Fibroblast of pulmonary artery (primary cell): ENCODE measurements around the gene PHLDB2.

Experiments
- DNase-seq: peaks from one replicate; pipeline ENCODE4 v3.0.0-alpha.2; 2010; ENCODE audit warnings: low read depth
- H3K4me3 ChIP-seq: replicated peaks from 2 replicates; pipeline ENCODE4 v1.5.1; 2011; ENCODE audit warnings: low read depth, mild to moderate bottlenecking, control low read depth, low read length, moderate library complexity
- TF ChIP-seq, protein P1 (sequence below): IDR thresholded peaks from 2 replicates; pipeline ENCODE4 v1.5.1; 2011; ENCODE audit warnings: mild to moderate bottlenecking, control low read depth, low read length, inconsistent platforms; ENCODE audit errors: missing control alignments

PHLDB2 gene

GRCh38 chr3:111819927-111820326 lies 39.1 kb upstream of the PHLDB2 start:
- TF ChIP-seq, protein P1, sequence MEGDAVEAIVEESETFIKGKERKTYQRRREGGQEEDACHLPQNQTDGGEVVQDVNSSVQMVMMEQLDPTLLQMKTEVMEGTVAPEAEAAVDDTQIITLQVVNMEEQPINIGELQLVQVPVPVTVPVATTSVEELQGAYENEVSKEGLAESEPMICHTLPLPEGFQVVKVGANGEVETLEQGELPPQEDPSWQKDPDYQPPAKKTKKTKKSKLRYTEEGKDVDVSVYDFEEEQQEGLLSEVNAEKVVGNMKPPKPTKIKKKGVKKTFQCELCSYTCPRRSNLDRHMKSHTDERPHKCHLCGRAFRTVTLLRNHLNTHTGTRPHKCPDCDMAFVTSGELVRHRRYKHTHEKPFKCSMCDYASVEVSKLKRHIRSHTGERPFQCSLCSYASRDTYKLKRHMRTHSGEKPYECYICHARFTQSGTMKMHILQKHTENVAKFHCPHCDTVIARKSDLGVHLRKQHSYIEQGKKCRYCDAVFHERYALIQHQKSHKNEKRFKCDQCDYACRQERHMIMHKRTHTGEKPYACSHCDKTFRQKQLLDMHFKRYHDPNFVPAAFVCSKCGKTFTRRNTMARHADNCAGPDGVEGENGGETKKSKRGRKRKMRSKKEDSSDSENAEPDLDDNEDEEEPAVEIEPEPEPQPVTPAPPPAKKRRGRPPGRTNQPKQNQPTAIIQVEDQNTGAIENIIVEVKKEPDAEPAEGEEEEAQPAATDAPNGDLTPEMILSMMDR, result no peak
- no peak for DNase-seq
- H3K4me3 ChIP-seq, result no peak overlapping the region

GRCh38 chr3:111820651-111821050 lies 38.4 kb upstream of the PHLDB2 start:
- TF ChIP-seq, protein P1, result no peak
- DNase-seq, result no peak
- no peak overlapping the region for H3K4me3 ChIP-seq

DNA sequence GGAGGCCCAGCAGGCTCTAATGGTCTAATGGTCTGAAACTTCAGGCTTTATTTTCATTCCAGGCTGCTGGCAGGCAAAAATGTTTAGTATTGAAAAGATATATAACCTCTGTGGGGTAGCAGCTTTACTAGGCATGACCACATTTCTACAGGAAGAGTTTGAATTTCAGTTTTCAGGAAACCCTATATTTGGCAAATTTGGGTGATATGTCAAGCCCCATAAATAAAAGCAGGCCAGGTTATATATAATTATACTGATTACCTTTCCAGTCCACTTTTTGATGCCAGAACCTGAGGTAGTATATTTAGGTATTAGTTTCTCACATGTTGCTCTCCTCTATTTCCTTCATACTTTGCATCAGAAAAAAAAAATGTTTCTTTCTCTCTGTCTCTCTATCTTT lies 37.2 kb upstream of the PHLDB2 start:
- DNase-seq, result no peak
- H3K4me3 ChIP-seq, result no peak overlapping the region
- TF ChIP-seq, protein P1, result no peak

GRCh38 chr3:111822804-111823203 lies 36.3 kb upstream of the PHLDB2 start:
- H3K4me3 ChIP-seq, result no peak overlapping the region
- no peak for DNase-seq
- TF ChIP-seq, protein P1, result no peak

DNA sequence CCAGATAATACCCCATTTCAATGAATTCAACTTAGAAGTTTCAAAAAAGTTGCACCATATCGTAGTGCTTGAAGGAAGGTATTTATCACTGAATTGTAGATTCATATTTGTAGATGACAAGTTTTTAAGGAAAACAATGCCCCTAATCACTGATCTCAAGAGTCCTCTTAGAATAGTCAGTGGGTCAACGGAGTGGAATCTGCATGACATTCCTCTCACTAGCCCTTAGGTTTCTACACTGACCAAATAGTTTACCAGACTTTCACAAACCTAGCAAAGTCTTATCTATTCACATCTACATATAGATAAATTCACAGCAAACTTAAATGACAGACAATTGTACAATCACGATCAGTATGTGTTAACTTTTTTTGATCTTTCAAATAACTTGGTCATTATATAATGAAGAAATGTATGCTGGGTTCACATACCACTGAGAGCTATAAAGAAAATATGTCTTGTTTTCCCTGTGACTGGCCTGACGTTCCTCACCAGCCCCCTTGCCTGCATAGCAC lies 35.7 kb upstream of the PHLDB2 start:
- no peak overlapping the region for H3K4me3 ChIP-seq
- TF ChIP-seq, protein P1, result no peak
- DNase-seq, result no peak

GRCh38 chr3:111824351-111824750 lies 34.7 kb upstream of the PHLDB2 start:
- TF ChIP-seq, protein P1, result no peak
- no peak for DNase-seq
- H3K4me3 ChIP-seq, result no peak overlapping the region

DNA sequence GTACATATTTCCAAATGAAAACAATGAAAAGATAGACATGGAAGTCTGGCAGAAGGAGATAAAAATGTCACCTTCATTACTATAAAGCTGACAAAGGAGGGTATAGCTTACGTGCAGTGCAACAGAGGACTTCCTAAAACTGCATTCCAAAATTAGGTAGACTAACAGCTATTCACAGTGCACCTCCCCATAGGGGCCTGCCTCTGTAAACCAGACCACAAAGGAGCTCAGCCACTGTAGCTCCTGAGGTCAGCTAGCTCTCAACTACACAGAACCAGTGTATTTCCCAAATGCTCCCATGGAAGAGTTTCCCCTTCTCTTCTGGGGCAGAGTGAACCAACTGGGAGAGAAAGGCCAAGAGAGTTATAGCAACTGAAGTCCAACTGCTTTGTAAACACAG lies 31.2 kb upstream of the PHLDB2 start:
- TF ChIP-seq, protein P1, result no peak
- H3K4me3 ChIP-seq, result no peak overlapping the region
- DNase-seq, result no peak
